T-helper 22 cell (primary cell): Measurements from ENCODE around the gene LGR4.

Experiments used
- DNase-seq: peaks from one replicate; pipeline ENCODE4 v3.0.0-alpha.2; 2020; ENCODE audit warnings: low read depth

The LGR4 gene

GRCh38 chr11:27485930-27486773 is 13.6 kb upstream of the LGR4 start:
- no peak for DNase-seq

DNA sequence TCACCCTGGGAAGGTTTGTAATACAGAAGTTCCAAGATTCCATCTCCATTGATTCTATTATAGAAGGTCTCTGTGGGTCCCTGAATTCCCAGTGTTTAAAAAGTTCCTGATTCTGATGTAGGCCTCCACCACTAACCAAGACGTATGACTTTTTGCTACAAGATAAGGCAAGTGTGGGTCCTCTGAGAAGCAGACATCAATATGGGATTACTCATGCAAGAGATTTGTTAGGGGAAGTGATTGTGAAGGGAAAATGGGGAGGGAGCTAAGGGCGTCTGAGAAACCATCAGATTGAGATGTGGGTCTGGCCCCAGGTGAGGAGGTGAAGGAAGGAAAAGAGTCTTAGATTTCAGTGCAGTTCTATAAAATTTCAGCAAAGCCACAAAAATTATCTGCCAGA is 10.2 kb upstream of the LGR4 start:
- DNase-seq, result no peak

DNA sequence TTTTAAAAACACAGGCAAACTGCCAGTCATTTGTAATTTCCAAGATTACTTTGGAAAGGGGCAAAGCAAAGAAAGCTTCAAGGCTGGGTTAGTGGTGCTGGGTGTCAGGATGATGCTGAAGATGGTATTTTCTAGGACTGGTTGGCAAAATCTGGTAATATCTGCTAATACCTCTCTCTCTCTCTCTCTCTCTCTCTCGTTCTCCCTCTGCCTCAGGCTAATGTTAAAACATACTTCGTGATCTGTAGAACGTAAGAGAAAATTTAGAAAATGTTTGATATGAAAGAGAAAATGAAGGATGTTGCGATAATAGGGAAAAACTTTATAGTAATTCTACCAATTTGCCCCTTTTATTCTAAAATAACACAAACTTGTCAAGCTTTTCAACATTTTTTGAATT is 9.4 kb upstream of the LGR4 start:
- no peak for DNase-seq

- DNase-seq, result no peak
Measured at GRCh38 chr11:27477831-27478230, 5.2 kb upstream of the LGR4 start.

DNA sequence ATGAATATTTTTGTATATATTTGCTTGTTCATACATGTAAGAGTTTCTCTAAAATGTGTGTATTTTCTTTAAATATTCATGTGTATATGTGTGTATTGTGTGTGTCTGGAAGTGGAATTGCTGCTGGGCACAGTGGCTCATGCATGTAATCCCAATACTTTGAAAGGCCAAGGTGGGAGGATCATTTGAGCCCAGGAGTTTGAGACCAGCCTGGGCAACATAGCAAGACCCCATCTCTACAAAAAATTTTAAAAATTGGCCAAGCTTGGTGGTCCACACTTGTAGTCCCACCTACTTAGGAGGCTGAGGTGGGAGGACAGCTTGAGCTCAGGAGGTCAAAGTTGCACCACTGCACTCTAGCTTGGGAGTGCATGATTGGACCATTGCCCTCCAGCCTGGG is 4.7 kb upstream of the LGR4 start:
- DNase-seq, result no peak

- DNase-seq, result no peak
Measured at GRCh38 chr11:27475622-27476021, 3.0 kb upstream of the LGR4 start.

DNA sequence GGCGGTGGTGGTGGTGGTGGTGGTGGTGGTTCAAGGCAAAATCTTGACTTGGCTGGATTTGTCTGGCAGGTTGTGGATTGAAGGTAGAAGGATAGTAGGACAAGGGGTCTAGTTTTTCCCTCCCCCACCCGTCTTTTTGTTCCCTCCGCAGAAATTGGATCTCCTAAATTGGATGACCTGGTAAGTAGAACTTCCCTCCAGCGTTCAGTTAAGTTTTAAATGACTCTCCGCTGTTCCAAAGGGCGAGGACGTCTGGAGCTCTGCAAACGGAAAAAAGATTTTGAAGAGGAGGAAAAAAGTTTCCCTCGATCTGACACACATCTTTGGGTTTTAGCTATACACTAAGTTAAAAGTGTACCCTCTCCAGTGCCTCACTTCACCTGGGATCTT is 422 bp upstream of the LGR4 start:
- no peak for DNase-seq

DNA sequence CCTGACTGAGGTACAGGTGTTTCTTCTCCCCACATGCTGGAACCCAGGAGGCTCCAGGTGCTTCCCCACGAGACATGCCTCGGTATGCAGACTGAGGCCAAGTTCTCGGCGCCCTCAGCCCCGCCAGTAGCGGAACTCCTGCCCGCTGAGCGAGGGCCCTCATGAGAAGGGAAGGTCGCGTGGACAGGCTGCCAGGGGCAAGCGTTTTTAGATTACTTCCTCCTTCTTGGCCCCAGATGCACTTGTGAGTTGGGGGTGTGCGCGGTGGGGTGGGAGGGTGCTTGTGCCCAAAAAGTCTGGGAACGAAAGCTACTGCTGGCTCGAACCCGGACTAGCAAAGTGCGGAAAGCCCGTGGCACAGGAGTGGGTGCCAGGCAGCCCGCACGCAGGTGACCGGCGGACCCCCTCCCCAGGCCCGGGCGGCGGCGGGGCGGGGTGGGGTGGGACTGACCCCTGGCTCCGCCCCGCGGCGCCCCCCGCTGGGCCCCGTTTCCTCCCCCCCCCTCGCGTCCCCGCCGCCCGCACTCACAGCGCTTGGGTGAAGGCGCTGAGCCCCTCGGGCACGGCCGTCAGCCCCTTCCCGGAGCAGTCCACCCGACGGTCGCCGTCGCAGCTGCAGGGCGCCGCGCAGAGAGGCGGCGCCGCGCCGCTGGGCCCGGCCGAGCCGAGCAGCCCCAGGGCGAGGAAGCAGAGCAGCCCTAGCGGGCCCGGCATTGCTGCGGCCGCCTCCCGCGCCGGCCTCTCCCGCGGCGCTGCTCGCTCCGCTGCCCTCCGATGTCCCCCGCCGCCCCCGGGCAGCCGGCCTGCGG is 797 bp downstream of the LGR4 start:
- no peak for DNase-seq

GRCh38 chr11:27470826-27471588 is 1.6 kb downstream of the LGR4 start:
- no peak for DNase-seq

DNA sequence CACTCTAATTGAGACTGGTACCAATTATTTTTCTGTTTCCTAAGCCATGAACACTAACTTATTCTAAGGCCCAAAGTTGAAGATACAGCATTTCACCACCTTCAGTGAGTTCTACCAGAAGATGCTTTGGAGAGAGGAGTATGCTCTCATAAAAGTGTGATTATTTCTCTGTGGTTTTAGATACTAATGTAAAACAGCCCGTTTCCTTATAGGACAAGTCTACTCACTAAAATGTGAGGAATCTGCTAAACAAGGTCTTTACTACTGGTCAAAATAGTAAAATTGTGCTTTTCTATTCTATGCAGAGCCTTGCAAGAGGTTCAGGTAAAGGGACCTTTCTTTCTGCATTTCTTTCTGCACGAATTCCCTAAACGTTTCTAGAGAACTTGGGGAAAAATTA is 2.4 kb downstream of the LGR4 start:
- DNase-seq, result no peak

DNA sequence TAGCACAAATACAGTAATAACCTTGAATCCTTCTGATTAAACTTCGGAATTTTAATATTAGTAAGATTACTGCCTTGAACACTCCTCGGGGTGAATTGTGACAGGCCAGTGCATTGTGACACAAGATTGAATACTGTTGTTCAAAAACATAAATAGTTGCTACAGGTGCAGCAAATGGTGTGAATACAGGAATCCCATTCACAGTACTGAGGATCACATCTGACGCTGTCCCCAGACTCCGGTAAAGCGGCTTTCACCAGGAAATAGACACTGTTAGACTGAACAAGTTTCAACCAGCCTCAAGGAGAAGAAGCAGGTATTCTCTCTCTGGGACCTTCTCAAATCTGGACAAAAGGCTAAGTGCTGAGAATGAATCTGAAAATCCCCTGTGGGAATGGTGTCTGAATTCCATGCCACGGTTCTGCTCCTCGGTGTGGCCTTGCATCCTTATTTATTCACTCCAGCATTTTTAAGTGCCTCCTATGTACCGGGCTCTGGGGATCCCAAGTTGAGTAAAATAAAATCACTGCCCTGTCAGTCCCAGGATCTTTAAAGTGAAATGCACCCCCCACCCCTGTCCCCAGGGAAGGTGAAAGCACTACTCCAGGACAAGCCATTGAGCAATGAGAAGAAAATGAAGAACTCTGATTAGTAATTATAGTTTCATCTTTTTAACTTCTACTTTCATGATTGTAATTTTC is 3.4 kb downstream of the LGR4 start:
- no peak for DNase-seq

DNA sequence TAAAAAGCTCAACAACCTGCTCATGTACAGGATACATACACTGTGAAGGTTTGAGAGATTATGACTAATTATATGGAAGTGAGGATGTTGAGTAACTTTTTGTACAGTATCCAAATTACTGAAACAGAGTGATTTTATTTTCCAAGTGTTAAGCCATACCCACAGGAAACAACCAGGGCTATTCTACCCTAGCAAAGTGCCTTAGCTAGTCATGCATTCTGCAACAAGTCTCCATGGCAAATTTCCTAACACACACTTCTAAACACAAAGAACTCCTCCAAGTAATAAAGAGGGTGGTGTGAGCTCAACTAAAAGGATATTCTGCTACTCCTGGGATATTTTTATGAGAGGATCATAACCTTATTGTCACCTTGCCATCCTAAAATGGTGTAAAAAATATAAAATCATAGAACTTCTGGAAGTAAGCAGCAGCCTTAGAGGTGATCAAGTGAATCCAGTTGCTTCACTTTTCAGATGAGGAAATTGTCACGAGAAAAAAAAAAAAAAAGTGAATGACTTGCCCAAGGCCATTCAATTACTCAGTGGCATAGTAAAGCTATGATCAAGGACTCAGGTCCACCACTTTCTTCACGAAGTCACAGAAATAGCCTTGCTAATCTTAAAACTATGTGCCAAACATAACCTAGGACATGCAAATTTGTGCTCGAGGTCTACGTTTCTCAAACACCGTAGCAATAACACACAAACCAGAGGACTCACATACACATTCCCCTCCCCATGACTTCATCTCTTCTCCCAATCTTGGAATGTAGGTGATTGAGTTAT is 4.2 kb downstream of the LGR4 start:
- no peak for DNase-seq

DNA sequence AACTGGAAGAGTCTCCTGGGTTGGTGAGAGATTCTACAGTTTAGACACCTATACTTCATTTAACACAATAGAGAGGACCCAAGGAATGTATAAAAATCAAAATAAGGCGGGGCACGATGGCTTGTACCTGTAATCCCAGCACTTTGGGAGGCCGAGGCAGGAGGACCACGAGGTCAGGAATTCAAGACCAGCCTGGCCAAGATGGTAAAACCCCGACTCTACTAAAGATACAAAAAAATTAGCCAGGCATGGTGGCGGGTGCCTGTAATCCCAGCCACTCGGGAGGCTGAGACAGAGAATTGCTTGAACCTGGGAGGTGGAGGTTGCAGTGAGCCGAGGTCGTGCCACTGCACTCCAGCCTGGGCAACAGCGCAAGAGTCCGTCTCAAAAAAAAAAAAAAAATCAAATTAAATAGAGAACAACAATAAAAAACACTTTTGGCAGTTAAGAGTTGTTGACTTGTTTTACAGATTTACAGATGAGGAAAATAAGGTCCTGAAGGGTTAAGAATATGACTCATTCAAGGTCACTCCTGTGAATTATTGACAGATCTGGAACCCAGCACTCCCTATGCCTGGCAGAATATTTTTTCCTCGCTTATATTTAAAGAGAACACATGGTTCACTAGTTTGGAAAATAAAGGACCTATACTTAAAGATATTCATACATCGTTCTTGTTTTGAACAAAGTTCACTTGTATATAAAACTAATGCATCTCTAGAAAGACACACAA is 5.2 kb downstream of the LGR4 start:
- DNase-seq, result no peak

DNA sequence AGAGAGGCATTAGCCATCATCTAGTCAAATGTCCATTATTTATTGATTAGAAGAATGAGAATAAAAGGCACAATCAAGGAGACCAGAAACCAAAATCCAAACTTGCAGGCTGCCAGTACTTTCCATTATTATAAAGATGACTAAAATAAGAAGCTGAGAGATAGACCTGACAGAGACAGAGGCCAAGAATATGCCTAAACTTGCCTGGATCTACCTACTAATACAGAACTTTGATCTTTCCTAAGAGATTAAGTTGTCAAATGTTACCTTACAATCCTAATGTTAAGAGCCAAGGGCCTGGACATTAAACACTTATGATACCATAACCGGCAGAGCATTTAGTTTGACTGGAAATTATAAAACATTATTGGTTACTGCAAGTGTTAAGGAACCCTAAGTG is 6.2 kb downstream of the LGR4 start:
- DNase-seq, result no peak

- no peak for DNase-seq
Measured at GRCh38 chr11:27465629-27466028, 7.0 kb downstream of the LGR4 start.

GRCh38 chr11:27464909-27465308 is 7.7 kb downstream of the LGR4 start:
- no peak for DNase-seq

DNA sequence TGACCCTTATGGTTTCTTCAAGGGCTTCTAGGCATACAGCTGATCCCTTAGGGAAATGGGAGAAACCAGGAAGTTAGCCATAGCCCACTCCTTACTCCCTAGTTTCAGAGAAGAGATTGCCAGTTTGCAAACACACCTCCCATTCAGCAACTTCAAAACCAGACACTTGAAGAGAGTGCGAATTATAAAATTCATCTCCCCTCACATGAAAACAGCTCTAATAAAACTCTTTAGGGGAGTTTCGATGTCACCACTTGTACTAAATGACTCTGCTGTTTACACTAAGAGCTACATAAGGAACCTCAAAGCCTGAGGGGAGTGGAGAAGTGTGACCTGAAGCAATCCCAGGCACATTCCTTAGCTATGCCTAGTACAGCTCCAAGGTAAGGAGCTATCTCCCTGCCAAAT is 8.3 kb downstream of the LGR4 start:
- DNase-seq, result no peak

GRCh38 chr11:27462543-27462942 is 10.0 kb downstream of the LGR4 start:
- no peak for DNase-seq

GRCh38 chr11:27460158-27460978 is 12.2 kb downstream of the LGR4 start:
- DNase-seq, result no peak

DNA sequence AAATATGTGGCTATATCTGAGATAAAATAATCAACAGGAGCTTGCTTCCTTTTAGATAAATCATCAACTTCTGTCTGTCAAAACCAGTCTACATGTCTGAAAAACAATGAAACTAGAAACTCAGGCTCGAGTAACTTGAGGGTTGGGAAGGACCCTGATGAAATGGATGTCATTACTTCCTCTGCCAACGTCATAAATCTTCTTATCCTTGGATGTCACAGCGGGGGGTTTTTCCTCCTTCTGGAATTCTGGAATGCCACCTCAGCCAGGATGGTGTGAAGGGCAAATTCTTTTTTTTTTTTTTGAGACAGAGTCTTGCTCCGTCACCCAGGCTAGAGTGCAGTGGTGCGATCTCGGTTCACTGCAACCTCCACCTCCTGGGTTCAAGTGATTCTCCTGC is 13.4 kb downstream of the LGR4 start:
- no peak for DNase-seq
